Suppressor macrophage (primary cell): ENCODE data around the gene GBP5.
A peak's percentile ranks its signal among the peaks of the same experiment; 100 is the strongest.
"Not testable (repeated sequence)": the region's sequence is repeated elsewhere in the genome, so short reads cannot be mapped to it uniquely, and the experiment has no call there.

Experiments
- DNase-seq, 4 experiments: peaks; one replicate each; pipeline ENCODE4 v3.0.0-alpha.2; 2020 to 2022

The GBP5 gene

DNA sequence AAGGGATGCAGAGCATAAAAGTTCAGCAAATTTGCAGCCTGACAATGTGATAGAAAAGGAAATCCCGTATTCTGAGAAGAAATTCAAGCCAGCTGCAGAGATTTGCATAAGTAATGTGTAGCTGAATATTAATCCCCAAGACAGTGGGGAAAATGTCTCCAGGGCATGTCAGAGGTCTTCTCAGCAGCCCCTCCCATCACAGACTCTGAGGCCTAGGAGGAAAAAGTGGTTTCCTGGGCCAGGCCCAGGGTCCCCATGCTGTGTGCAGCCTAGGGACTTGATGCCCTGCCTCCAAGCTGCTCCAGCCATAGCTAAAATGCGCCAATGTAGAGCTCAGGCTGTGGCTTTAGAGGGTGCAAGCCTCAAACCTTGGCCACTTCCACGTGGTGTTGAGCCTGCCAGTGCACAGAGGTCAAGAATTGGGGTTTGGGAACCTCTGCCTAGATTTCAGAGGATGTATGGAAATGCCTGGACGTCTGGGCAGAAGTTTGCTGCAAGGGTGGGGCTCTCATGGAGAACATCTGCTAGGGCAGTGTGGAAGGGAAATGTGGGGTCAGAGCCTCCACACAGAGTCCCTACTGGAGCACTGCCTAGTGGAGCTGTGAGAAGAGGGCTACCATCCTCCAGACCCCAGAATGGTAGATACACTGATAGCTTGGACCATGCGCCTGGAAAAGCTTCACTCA lies 11.6 kb upstream of the GBP5 start:
- not testable (repeated sequence) for DNase-seq

DNA sequence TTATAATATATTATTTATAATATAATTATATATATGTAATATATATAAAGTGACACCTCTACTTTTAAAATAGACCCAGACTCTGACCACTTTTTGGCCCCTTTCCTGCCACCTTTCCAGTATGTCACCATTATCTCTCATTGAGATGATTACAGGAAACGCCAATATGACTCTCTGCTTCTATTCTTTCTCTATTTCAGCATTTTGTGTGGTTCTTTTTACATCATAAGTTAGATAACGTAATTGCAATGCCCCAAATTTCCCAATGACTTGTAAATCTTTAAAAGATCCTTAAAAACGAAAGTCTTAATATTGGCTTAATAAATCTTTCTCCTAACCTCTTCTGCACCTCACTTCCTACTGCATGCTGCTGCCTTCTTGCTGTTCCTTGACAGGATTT lies 8.1 kb upstream of the GBP5 start:
- no peak for DNase-seq

- DNase-seq = no peak
Measured at GRCh38 chr1:89279011-89279466, 6.4 kb upstream of the GBP5 start.

GRCh38 chr1:89277725-89278124 lies 5.1 kb upstream of the GBP5 start:
- no peak for DNase-seq

- peak in 1 of 4 experiments; percentile 5 for DNase-seq
Measured at GRCh38 chr1:89276690-89277089, 4.0 kb upstream of the GBP5 start.

GRCh38 chr1:89274411-89274857 lies 1.8 kb upstream of the GBP5 start:
- peak in 2 of 4 experiments; percentile 32 to 33 for DNase-seq

DNA sequence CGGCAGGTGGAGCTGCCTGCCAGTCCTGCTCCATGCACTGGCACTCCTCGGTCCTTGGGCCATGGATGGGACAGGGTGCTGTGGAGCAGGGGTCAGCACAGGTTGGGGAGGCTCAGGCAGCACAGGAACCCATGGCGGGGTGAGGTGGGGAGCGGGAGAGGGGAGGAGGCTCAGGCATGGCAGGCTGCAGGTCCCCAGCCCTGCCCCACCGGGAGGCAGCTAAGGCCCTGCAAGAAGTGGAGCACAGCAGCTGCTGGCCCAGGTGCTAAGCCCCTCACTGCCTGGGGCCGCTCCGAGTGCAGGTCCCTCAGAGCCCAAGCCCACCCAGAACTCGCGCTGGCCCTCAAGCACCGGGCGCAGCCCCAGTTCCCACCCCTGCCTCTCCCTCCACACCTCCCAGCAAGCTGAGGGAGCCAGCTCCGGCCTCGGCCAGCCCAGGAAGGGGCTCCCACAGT lies 691 bp upstream of the GBP5 start:
- no peak for DNase-seq

- peak in 2 of 4 experiments; percentile 14 to 15 for DNase-seq
Measured at GRCh38 chr1:89271341-89272015, 1.2 kb downstream of the GBP5 start.

DNA sequence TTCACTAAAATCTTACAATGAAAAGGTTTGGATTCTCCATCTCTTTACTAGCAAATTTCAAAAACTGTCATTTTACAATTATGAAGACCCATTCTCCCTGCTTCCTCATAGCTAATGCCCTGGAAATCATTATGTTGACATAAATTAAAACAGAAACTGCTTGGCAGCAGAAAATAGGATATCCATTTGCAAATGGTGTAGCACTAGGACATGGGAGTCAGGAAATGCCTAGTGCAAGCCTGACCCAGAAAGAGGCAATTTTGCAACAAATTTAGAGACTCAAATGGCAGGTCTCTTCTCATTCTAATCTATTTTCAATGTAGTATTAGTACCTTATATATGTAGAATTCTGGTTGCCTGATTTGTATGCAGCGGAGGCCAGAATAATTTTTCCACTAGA lies 2.2 kb downstream of the GBP5 start:
- peak in 2 of 4 experiments; percentile 3 to 4 for DNase-seq

DNA sequence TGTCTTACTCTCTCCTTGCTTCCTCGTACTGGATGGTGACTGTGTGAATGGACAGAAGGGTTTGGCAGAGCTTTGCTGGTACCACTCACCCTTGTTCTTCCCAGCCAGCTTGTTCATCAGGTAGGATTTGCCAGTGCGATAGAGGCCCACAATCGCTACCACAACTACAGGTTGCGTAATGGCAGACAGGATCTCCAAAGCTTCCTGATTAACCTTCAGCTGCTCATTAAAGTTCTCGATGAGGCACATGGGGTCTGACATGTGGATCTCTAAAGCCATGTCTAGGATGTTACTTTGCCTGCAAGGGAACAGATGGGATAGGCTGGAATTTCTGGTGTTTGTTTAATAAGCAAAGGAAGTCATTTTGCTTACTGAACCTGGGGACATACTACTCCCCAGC lies 3.4 kb downstream of the GBP5 start:
- peak in 1 of 4 experiments; percentile 5 for DNase-seq

- no peak for DNase-seq
Measured at GRCh38 chr1:89262643-89263042, 10.0 kb downstream of the GBP5 start.

GRCh38 chr1:89261926-89262515 lies 10.6 kb downstream of the GBP5 start:
- DNase-seq = peak in 1 of 4 experiments; percentile 7

DNA sequence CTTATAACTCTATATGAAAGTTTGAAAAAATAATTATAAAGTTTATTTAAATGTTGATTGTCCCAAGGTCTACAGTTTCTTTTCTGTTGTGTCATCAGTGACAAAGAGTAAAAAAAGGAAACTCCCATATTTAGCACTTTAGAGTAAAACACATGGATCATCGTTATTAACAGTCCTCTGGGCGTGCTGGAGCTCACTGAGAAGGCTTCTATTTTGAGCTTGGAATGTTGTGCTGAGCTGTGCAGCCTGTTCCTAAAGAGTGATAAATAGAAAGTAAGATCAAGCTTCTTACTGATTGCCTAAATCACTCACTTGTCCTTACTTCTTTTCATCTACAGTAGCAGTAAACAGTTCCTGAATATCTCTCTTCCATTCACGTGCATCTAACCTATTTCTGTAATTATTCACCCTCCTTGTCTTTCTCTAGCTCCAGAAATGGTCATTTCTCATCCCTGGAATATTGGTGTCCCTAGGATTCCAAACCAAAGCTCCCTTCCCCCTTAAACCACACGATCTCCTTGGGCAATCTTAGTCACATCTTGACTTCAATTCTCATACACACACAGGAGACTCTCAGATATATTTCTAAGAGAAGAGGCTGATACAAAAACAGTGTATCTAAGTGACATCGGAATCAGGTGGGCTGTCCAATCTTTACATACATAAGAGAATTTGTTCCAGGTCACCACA lies 11.9 kb downstream of the GBP5 start:
- DNase-seq = no peak

DNA sequence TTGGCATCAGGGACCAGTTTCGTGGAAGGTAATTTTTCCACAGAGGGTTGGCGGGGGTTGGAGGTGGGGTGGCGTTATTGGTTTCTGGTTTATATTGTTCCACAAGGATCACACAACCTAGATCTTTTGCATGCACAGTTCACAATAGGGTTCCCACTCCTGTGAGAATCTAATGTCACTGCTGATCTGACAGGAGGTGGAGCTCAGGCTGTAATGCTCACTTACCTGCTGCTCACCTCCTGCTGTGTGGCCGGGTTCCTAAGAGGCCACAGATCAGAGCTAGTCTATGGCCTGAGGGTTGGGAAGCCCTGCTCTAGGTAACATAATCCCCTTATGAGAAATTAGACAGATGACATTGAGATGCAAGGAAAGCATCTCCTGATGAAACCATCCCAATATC lies 12.6 kb downstream of the GBP5 start:
- no peak for DNase-seq

DNA sequence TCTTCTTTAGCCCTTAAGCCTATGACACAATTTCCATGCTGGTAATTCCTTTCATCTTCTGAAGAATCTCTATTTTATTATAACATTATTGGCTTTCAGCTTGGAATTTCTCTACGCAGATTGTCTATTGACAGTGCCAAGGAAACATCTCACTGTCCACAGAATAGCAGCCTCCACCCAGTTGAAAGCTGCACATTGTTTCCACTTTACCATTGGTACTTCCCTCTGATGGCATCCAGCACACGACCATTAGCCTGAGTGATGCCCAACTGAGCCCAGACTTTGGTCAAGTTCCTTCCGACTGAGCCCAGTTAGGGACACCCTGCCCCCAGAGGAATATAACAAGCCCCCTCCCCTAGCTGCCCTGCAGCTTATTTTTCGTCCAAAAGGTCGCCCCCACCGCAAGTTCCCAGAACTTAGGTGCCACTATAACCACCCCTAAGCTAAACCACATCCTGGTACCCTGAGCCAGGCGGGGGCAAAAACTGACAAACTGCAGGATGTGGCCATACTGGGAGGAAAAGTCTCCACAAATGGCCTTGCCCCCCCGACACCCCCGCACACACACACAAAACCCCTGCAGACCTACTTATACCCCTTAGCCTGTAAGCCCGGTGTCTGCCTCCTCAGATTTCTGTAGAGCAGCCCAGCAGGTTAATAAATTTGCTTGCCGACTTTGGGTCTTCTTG lies 13.2 kb downstream of the GBP5 start:
- DNase-seq = no peak

- peak in 2 of 4 experiments; percentile 30 to 44 for DNase-seq
Measured at GRCh38 chr1:89257041-89257440, 15.6 kb downstream of the GBP5 start.

- DNase-seq = not testable (repeated sequence)
Measured at GRCh38 chr1:89255581-89255980, 17.1 kb downstream of the GBP5 start.

- no peak for DNase-seq
Measured at GRCh38 chr1:89254658-89255287, 17.9 kb downstream of the GBP5 start.

DNA sequence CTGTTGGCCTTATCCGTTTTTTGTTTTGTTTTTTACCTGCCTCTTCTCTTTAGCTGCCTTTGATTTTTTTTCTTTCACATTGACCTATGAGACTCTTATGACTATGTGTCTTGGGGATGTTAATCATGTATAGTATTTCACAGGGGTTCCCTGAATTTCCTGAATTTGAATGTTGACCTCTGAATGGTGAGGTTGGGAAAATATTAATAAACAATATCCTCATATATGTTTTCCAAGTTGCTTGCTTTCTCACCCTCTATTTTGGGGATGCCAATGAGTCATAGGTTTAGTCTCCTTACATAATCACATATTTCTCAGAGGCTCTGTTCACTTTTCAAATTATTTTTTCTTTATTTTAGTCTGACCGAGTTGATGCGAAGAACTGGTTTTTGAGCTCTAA lies 29.6 kb downstream of the GBP5 start:
- DNase-seq = no peak
